NCI-H2171 treated with DMSO at 0.1 percent for 48 hours (cell line): ENCODE data around the gene EYA4.

Experiments used
- DNase-seq: peaks from one replicate; lab custom pipeline; 2025; lab: John Stamatoyannopoulos, UW

Gene EYA4

DNA sequence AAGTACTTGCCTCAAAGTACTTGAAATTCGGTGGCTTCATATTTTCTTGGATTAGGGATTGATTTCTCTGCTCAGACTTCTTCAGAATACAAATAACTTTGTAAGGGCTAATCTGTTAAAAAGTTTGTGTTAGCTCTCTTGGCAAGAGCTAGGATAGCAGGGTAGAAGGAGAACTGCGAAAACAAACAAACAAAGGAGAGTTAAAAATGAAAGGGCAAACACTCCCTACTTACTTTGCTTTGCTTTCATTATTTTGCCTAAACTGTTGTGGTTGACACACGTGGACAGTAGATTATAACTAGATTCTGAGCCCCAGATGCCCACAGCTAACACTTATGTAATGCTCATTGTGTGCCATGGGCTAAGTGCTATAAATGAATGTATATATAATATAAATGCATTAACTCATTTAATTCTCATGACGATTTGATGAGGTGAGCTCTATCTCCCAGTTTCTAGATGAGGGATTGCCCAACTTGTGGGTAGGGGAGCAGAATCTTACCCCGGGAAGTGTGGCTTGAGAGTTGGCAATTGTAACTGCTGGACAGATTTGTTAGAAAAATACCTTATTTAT is 48.7 kb downstream of the EYA4 start:
- DNase-seq = no peak

DNA sequence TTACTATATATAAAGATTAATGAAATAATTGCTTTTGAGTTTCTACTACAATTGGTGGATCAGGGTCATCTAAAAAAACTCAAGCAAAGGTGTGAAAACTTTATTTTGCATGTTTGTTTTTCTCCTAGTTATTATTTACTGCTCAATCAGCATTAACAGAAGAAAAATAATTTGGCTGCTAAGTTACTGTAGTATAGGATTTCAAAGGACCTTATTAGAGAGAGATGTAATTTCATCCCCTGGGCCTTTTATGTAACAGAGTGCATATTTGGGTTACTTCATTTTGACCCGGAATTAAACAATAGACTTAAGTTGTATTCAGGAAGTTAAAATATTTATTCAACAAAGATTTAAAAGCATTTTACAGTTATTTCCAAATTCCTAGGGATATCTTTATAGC is 49.8 kb downstream of the EYA4 start:
- DNase-seq = peak; percentile 60

DNA sequence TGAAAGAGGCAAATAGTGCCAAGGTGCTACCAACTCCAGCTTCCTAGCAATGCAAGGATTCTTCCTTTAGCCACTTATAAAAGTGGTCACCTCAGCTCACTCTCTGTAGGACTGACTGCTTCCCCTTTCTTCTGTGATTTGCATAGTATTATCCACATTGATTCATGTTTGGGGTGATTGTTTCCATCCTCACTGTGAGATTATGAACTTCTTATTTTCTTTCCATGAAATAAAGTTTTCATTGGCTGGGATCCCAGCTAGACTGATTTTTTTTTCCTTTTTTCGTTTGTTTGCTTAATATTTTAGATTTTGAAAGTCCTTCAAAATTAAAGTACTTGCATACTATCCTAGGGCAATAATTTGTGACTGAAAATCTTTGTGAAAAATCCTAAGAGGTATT is 50.5 kb downstream of the EYA4 start:
- DNase-seq = no peak

DNA sequence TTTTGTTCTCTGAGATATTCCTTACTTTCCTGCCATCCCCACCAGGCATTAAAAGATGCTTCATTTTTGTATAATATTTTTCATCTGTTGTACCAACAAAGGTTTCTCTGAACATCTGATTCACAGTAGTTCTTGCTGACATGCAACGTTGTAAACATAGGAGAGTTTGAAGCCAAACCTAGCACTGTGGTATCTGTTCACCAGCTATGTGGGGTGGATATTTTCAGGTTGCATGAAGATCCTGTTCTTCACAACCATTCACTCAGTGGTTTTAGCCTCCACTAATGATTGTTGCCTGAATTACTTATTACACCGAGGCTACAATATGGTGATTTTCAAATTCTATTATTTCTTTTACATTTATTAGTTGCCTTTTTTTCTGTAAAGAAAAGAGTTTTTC is 56.5 kb downstream of the EYA4 start:
- DNase-seq = no peak

DNA sequence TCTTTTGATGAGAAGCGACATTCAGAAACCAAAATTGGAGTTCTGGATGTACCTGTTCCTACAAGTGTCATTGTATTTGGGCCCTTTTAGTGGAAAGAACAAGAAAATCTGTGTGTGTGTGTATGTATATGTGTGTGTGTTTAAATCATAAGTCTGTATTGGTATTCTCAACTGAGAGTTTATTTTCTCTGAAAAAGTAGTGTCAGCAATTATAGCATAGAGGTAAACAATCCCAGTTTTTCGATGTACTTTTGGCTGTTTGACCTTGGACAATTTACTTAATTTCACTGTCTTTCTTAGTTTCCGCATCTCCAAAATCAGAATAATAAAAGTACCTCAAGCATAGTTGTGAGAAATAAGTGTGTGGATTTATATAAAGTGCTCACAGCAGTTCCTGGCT is 57.2 kb downstream of the EYA4 start:
- no peak for DNase-seq

DNA sequence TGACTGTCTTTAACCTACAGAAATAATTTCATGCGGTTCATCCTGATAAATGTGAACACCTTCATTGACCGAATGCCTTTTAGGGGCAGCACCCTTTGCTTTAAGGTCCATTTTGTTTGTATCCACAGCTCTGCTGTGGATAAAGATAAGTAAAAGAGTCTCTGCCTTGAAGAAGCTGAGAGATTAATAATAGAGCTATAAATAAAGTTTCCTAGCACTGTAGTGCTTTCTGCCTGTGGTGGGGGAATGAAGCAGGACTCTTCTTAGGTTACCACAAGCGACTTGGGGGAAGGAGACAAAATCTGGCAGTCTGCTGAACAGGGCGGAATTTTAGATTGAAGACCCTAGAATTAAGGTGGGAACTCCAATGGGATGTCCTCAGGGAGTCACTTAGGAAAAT is 57.6 kb downstream of the EYA4 start:
- DNase-seq = no peak

DNA sequence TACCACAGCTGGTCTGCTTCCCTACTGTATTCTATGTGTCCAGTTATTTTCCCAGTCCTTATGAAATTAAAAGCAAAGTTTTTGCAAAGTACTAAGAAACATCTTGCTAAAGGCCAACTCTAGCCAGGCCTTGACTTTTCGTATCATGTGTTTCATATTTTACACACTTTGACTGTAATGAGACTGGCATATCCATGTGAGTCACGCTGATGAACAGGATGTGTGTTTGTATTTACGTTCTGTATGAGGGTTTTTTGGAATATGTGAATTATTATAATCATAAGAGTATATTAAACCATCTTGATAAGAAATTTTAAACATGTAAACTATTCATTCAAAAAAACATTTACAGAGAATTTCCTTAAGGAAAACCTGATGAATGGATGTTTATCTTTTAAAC is 59.7 kb downstream of the EYA4 start:
- DNase-seq = no peak

GRCh38 chr6:133301835-133302234 is 60.7 kb downstream of the EYA4 start:
- DNase-seq = no peak

- no peak for DNase-seq
These were observed 65.8 kb downstream of the EYA4 start for GRCh38 chr6:133306931-133307330.

DNA sequence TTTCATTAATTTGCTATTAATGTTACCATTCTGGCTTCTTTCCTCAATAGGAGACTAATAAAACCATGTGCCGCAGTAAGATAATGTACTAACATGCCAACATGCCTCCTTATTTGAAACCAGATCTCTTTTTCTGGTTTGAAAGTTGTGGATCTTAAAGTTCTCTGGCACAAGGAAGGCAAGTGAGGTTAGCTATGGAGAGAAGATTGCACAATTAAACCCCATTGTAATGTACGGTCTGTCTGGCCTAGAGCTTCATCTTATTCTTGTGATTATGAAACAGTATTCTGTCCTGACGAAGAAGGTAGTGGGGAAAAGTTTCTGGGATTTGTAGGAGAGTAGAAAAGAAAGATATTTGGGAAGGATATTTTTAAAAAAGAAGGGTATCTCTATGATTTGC is 68.4 kb downstream of the EYA4 start:
- DNase-seq = no peak

- no peak for DNase-seq
These were observed 70.8 kb downstream of the EYA4 start for GRCh38 chr6:133312006-133312405.

- DNase-seq = no peak
These were observed 71.9 kb downstream of the EYA4 start for GRCh38 chr6:133313068-133313467.

- peak; percentile 11 for DNase-seq
These were observed 73.8 kb downstream of the EYA4 start for GRCh38 chr6:133314947-133315346.

- peak; percentile 32 for DNase-seq
These were observed 74.7 kb downstream of the EYA4 start for GRCh38 chr6:133315811-133316210.

DNA sequence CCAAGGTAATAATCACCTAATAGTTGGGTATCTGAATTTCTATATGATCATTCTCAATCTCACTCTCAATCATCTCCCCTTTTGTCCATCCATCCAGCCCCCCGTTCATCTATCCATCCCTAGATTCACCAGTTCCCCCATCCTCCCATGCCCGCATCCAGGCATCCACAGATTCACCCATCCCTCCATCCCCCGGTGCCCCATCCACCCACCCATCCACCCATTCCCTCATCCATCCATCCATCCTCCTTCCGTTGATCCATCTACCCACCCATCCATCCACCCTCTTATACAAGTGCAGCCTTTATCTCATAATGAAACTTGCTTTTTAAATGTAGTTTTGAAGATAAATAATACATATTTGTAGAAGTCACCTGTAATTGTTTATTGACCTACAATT is 76.5 kb downstream of the EYA4 start:
- DNase-seq = no peak

GRCh38 chr6:133326584-133326983 is 85.4 kb downstream of the EYA4 start:
- DNase-seq = no peak

- no peak for DNase-seq
These were observed 92.7 kb downstream of the EYA4 start for GRCh38 chr6:133333852-133334251.

DNA sequence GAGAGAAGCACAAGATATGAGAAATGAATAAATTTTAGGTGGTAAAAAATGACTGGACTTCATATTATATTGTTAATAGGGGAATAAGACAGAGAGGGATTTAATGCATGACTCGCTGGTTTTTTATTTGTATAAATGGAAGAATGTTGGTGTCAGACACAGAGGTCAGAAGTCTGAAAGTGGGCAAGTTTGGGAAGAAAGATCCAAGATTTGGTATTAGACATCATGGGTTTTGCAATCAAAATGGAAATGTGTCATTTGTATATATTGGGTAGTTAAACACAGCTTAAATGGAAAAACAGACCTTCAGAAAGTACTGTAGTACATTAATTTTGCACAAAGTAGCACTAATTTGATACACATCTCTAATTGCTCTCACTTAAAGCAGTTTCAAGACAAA is 96.2 kb downstream of the EYA4 start:
- DNase-seq = no peak

- no peak for DNase-seq
These were observed 98.6 kb downstream of the EYA4 start for GRCh38 chr6:133339543-133340384.

- no peak for DNase-seq
These were observed 99.4 kb downstream of the EYA4 start for GRCh38 chr6:133340557-133340956.

- peak; percentile 75 for DNase-seq
These were observed 100.5 kb downstream of the EYA4 start for GRCh38 chr6:133341607-133342158.

GRCh38 chr6:133343220-133343619 is 102.1 kb downstream of the EYA4 start:
- DNase-seq = no peak

DNA sequence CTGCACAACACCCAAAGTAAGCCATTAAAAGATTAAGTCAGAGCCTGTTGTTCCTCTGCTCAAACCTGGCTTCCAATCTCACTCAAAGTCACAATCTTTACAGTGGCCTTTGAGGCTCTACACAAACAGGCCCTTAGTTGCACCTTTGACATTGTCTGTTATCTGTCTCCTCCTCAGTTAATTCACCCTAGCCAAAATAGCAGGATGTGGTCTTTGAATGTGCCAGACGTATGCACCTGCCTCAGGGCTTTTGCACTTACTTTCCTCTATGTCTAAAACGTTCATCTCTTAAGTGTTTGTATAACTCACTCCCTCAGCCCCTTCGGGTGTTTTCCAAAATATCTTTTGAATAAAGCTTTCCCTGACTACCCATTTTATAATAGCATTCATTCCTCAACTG is 107.7 kb downstream of the EYA4 start:
- no peak for DNase-seq

DNA sequence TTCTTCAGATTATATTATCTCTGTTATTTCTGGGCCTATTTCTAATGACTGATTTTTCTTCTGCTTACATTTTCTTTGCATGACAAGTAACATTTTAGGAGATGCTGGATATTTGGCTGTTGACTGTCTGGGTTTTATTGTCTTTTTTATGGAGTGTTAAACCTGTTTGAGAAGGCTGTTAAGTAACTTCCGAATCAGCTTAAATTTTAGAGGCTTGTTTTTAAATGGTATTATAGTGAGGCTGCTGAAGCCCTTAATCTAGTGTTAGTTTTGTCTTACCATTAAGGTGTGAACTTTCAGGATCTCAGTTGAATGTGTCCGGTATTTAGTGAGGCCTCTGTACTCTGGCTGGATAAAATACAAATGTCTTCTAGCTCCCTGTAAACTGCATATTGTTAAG is 109.8 kb downstream of the EYA4 start:
- DNase-seq = no peak
